Mesenchymal stem cell (in vitro differentiated cells and primary cell): ENCODE results near the gene NEDD4L.
"Not testable (repeated sequence)": the region's sequence is repeated elsewhere in the genome, so short reads cannot be mapped to it uniquely, and the experiment has no call there.

Experiments
- DNase-seq: peaks from one replicate; pipeline ENCODE4 v3.0.0-alpha.2; 2013
- H2AFZ ChIP-seq: one replicate; pipeline ENCODE4 v1.6.1; 2013; ENCODE audit warnings: low read depth, mild to moderate bottlenecking, control low read depth, inconsistent platforms, low read length, moderate library complexity
- H2AK5ac ChIP-seq: 2 replicates; pipeline ENCODE4 v1.6.1; 2013; ENCODE audit warnings: low read length, moderate library complexity, mild to moderate bottlenecking, inconsistent platforms; ENCODE audit not compliant: severe bottlenecking
- H2BK120ac ChIP-seq: one replicate; pipeline ENCODE4 v1.6.1; 2013; ENCODE audit warnings: low read depth, mild to moderate bottlenecking, inconsistent platforms, low read length, moderate library complexity
- H2BK12ac ChIP-seq, 2 experiments: one replicate each; pipeline ENCODE4 v1.6.1; 2013; ENCODE audit warnings: inconsistent platforms in 2 of 2, low read length in 2 of 2, mild to moderate bottlenecking in 2 of 2, moderate library complexity in 2 of 2, control low read depth in 1 of 2
- H2BK15ac ChIP-seq: one replicate; pipeline ENCODE4 v1.6.1; 2013; ENCODE audit warnings: mild to moderate bottlenecking, low read depth, inconsistent platforms; ENCODE audit not compliant: poor library complexity, severe bottlenecking
- H2BK5ac ChIP-seq: 2 replicates; pipeline ENCODE4 v1.6.1; 2013; ENCODE audit warnings: low read depth, mild to moderate bottlenecking, low read length, control low read depth, inconsistent platforms; ENCODE audit not compliant: poor library complexity, severe bottlenecking
- H3K14ac ChIP-seq, 2 experiments: one replicate each; pipeline ENCODE4 v1.6.1; 2013; ENCODE audit warnings: inconsistent platforms in 2 of 2, low read length in 2 of 2, control low read depth in 1 of 2, mild to moderate bottlenecking in 1 of 2, moderate library complexity in 1 of 2
- H3K18ac ChIP-seq, 2 experiments: one replicate each; pipeline ENCODE4 v1.6.1; 2013; ENCODE audit warnings: inconsistent platforms in 2 of 2, low read length in 2 of 2, control low read depth in 1 of 2, low read depth in 1 of 2, mild to moderate bottlenecking in 1 of 2
- H3K23ac ChIP-seq, 2 experiments: one replicate each; pipeline ENCODE4 v1.6.1; 2013; ENCODE audit warnings: inconsistent platforms in 2 of 2, low read length in 2 of 2, mild to moderate bottlenecking in 2 of 2, moderate library complexity in 2 of 2, control low read depth in 1 of 2
- H3K27ac ChIP-seq: 2 replicates; pipeline ENCODE4 v1.5.1; 2013; ENCODE audit warnings: mild to moderate bottlenecking, moderate library complexity, low read length, control low read depth, inconsistent platforms; ENCODE audit not compliant: poor library complexity, severe bottlenecking
- H3K27me3 ChIP-seq, 2 experiments: 2 replicates each; pipeline versions ENCODE4 v1.6.1 to v1.7.0; 2013; ENCODE audit warnings: low read length in 2 of 2, mild to moderate bottlenecking in 2 of 2, moderate library complexity in 2 of 2, control low read depth in 1 of 2, inconsistent platforms in 1 of 2; ENCODE audit not compliant: control insufficient read depth in 1 of 2, insufficient read depth in 1 of 2
- H3K36me3 ChIP-seq, 2 experiments: 2 replicates each; pipeline versions ENCODE4 v1.6.1 to v1.7.0; 2013; ENCODE audit warnings: low read length in 2 of 2, control low read depth in 1 of 2, inconsistent platforms in 1 of 2, low read depth in 1 of 2, mild to moderate bottlenecking in 1 of 2; ENCODE audit not compliant: insufficient read depth in 2 of 2, control insufficient read depth in 1 of 2
- H3K4ac ChIP-seq, 2 experiments: one replicate each; pipeline ENCODE4 v1.6.1; 2013; ENCODE audit warnings: inconsistent platforms in 2 of 2, low read length in 2 of 2, mild to moderate bottlenecking in 2 of 2, moderate library complexity in 2 of 2, control low read depth in 1 of 2, low read depth in 1 of 2
- H3K4me1 ChIP-seq: 2 replicates; pipeline ENCODE4 v1.6.1; 2013; ENCODE audit warnings: low read depth, low read length, control low read depth; ENCODE audit not compliant: control insufficient read depth, insufficient read depth
- H3K4me2 ChIP-seq: 2 replicates; pipeline ENCODE4 v1.6.1; 2013; ENCODE audit warnings: low read length, mild to moderate bottlenecking, inconsistent platforms; ENCODE audit not compliant: poor library complexity, severe bottlenecking
- H3K4me3 ChIP-seq, 2 experiments: 2 replicates each; pipeline versions ENCODE4 v1.5.1 to v1.7.0; 2013; ENCODE audit warnings: low read length in 2 of 2, mild to moderate bottlenecking in 2 of 2, control low read depth in 1 of 2, low read depth in 1 of 2; ENCODE audit not compliant: insufficient read depth in 1 of 2
- H3K79me1 ChIP-seq: replicated peaks from 2 replicates; pipeline ENCODE4 v1.6.1; 2013; ENCODE audit warnings: mild to moderate bottlenecking, control low read depth, low read length, inconsistent platforms; ENCODE audit not compliant: poor library complexity, severe bottlenecking
- H3K9ac ChIP-seq: 2 replicates; pipeline ENCODE4 v1.7.0; 2013; ENCODE audit warnings: mild to moderate bottlenecking, low read length, moderate library complexity
- H3K9me3 ChIP-seq: 2 replicates; pipeline ENCODE4 v1.7.0; 2013; ENCODE audit warnings: mild to moderate bottlenecking, low read length; ENCODE audit not compliant: control insufficient read depth
- H4K8ac ChIP-seq: one replicate; pipeline ENCODE4 v1.6.1; 2013; ENCODE audit warnings: inconsistent platforms, mild to moderate bottlenecking, low read length, moderate library complexity
- H4K91ac ChIP-seq: one replicate; pipeline ENCODE4 v1.6.1; 2013; ENCODE audit warnings: mild to moderate bottlenecking, low read length, inconsistent platforms
- WGBS: methylation state at CpG from one replicate; pipeline ENCODE4 v1.1.7; 2013; ENCODE audit warnings: mixed read lengths; 5-methylcytosine and 5-hydroxymethylcytosine counted together

Gene NEDD4L

DNA sequence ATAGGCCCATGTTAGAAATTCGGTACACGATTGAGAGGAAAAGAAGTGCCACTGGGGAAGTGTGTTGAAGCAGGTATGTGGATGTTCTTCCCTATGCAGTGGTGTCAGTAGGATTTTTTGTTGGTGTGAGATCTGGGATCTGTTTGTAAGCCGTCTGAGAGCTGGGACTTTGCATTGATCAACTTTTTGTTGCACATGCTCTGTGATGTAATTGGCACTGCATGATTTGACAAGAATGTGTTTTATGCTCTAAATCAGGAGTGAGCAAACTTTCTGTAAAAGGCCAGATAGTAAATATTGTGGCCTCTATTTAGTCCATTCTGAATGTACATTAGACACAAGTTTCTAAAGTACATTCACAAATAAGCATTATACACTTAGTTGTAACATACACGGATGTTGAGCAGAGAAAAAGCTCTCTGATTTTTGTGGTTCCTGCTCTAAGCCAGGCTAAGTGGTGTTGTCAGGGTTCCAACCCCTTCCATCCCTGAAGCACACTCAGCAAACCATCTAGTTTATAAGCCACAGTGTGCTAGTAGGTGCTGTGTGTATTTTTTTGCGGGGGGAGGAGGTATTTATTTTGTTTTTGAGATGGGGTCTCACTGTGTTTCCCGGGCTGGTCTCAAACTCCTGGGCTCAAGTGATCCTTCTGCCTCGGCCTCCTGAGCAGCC, 235.6 kb downstream of the NEDD4L start:
- no peak overlapping the region for H2AK5ac ChIP-seq
- no peak overlapping the region for H3K4me2 ChIP-seq
- WGBS: 94% methylated on average over 6 of the region's 7 CpGs

GRCh38 chr18:58280191-58280590, 236.2 kb downstream of the NEDD4L start:
- Histone ChIP-seq H3K4me2 (no peak overlapping the region), H3K27ac (no peak overlapping the region), H2BK5ac (no peak overlapping the region), H3K4ac (no peak overlapping the region), H3K18ac (peak overlapping the region in 1 of 2 experiments; percentile 14), H4K91ac (no peak overlapping the region), H3K9me3 (no peaks in the 10 kb centered on the region), H3K23ac (peak overlapping the region in 1 of 2 experiments; percentile 81), H2BK120ac (no peak overlapping the region), H3K79me1 (peaks cover 33% of the 10 kb centered on the region), H3K27me3 (no peaks in the 10 kb centered on the region), H2AFZ (no peak overlapping the region), H3K14ac (peak overlapping the region in 1 of 2 experiments; percentile 85), H2BK15ac (no peak overlapping the region), H3K4me3 (no peak overlapping the region), H2AK5ac (no peak overlapping the region), H4K8ac (no peak overlapping the region), H3K4me1 (peaks cover 4% of the 10 kb centered on the region), H3K36me3 (no peaks in the 10 kb centered on the region), H3K9ac (no peak overlapping the region), H2BK12ac (no peak overlapping the region)
- no peak for DNase-seq
- 95% methylated on average over 7 of the region's 8 CpGs for WGBS

More for the DNA sequence above, 235.6 kb downstream of the NEDD4L start:
- H3K9me3 ChIP-seq: no peaks in the 10 kb centered on the region
- H3K4me3 ChIP-seq: no peak overlapping the region
- DNase-seq: no peak
- no peak overlapping the region for H3K9ac ChIP-seq
- H3K27me3 ChIP-seq: no peaks in the 10 kb centered on the region
- no peak overlapping the region for H4K8ac ChIP-seq
- no peaks in the 10 kb centered on the region for H3K36me3 ChIP-seq
- H2AFZ ChIP-seq: no peak overlapping the region
- peaks cover 31% of the 10 kb centered on the region for H3K79me1 ChIP-seq
- H3K18ac ChIP-seq: no peak overlapping the region
- H3K4ac ChIP-seq: no peak overlapping the region
- no peak overlapping the region for H2BK15ac ChIP-seq
- H3K23ac ChIP-seq: no peak overlapping the region
- no peak overlapping the region for H3K27ac ChIP-seq
- H3K4me1 ChIP-seq: peaks cover 4% of the 10 kb centered on the region
- H3K14ac ChIP-seq: no peak overlapping the region
- no peak overlapping the region for H2BK120ac ChIP-seq
- no peak overlapping the region for H4K91ac ChIP-seq
- H2BK12ac ChIP-seq: no peak overlapping the region
- no peak overlapping the region for H2BK5ac ChIP-seq

DNA sequence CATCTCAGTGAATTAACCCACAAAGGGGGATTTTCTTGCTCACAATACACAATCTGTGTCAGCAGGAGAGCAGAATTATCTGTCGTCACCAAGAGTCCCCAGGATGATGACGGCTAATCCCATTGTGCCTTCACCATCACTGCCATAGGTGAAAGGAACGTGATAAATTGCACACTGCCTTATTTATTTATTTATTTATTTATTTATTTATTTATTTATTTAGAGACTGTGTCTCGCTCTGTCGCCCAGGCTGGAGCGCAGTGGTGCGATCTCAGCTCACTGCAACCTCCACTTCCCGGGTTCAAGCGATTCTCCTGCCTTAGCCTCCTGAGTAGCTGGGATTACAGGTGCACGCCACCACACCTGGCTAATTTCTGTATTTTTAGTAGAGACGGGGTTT, 238.8 kb downstream of the NEDD4L start:
- H4K8ac ChIP-seq, H3K27me3 ChIP-seq, H4K91ac ChIP-seq, H3K9ac ChIP-seq, H3K14ac ChIP-seq, H2BK12ac ChIP-seq, H3K4me1 ChIP-seq, H3K9me3 ChIP-seq, H3K36me3 ChIP-seq, H3K4ac ChIP-seq, H2BK120ac ChIP-seq, H3K4me2 ChIP-seq, H3K27ac ChIP-seq, H3K18ac ChIP-seq, H2AFZ ChIP-seq, H2BK5ac ChIP-seq, H2AK5ac ChIP-seq, H2BK15ac ChIP-seq, H3K4me3 ChIP-seq, H3K23ac ChIP-seq, DNase-seq: not testable (repeated sequence)
- WGBS: 96% methylated on average over 10 of the region's 11 CpGs
- peaks cover 28% of the 10 kb centered on the region for H3K79me1 ChIP-seq

GRCh38 chr18:58284699-58285448, 240.8 kb downstream of the NEDD4L start:
- Histone ChIP-seq H3K4ac (no peak overlapping the region), H4K91ac (no peak overlapping the region), H3K79me1 (peaks cover 18% of the 10 kb centered on the region), H2BK12ac (no peak overlapping the region), H3K27ac (no peak overlapping the region), H3K4me1 (peaks cover 4% of the 10 kb centered on the region), H3K9ac (no peak overlapping the region), H2BK5ac (no peak overlapping the region), H2AFZ (no peak overlapping the region), H3K36me3 (no peaks in the 10 kb centered on the region), H3K27me3 (no peaks in the 10 kb centered on the region), H2AK5ac (no peak overlapping the region), H3K4me3 (no peak overlapping the region), H3K9me3 (no peaks in the 10 kb centered on the region), H2BK15ac (no peak overlapping the region), H3K14ac (no peak overlapping the region), H4K8ac (no peak overlapping the region), H2BK120ac (no peak overlapping the region), H3K4me2 (no peak overlapping the region), H3K23ac (no peak overlapping the region), H3K18ac (no peak overlapping the region)
- DNase-seq: no peak
- WGBS: 68% methylated on average over 6 of the region's 6 CpGs
